HG02610 (cell line): ENCODE results near the gene DEAF1.
"Not testable (repeated sequence)": the region's sequence is repeated elsewhere in the genome, so short reads cannot be mapped to it uniquely, and the experiment has no call there.

ENCODE experiments used
- ATAC-seq: cut with Tn5 transposase; IDR thresholded peaks from one replicate; pipeline ENCODE4 v1.9.1; 2021; ENCODE audit warnings: mild to moderate bottlenecking, moderate library complexity; ENCODE audit not compliant: unreplicated experiment

The DEAF1 gene

DNA sequence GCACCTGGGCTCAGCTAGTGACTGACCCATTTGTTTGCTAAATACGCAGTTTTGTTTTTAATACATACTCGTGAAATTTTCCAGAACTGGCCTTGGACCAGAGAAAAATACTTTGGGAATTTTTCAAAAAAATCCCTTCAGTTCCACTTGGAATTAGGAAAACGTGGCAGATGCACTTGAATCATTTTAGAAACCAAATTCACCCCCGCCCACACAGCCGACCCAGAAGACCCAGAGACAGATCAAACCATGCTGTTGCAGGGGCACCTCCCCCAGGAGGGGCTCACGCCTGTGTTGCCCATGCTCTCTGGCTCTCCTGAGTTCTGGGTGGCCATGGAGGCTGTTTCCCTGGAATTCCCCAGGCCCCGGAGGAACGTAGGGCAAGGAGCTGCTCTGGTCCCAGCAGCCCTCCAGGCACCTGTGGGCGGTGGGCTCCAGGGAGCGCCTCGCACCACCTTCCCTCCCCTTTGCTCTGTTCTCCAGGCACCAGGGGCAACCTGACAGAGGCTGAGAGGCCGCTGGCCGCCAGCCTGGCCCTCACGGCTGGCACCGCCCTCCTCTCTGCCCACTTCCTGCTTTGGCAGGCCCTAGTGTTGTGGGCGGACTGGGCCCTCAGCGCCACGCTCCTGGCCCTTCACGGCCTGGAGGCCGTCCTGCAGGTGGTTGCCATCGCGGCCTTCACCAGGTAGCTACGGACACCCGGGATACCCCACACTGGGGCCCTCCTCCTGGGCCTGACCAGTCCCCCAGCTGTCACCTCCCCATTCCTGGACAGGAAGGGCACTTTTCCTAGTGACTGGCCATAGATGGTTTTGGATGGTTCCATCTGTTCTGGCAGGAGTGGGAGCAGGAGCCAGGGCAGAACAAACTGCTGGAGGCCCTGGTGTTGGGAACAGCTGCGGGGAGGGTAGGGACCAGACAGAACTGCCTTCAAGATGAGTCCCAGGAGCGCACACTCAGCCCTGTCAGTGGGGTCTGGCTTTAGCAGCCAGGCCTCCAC lies 7.7 kb upstream of the DEAF1 start:
- ATAC-seq, result no peak

DNA sequence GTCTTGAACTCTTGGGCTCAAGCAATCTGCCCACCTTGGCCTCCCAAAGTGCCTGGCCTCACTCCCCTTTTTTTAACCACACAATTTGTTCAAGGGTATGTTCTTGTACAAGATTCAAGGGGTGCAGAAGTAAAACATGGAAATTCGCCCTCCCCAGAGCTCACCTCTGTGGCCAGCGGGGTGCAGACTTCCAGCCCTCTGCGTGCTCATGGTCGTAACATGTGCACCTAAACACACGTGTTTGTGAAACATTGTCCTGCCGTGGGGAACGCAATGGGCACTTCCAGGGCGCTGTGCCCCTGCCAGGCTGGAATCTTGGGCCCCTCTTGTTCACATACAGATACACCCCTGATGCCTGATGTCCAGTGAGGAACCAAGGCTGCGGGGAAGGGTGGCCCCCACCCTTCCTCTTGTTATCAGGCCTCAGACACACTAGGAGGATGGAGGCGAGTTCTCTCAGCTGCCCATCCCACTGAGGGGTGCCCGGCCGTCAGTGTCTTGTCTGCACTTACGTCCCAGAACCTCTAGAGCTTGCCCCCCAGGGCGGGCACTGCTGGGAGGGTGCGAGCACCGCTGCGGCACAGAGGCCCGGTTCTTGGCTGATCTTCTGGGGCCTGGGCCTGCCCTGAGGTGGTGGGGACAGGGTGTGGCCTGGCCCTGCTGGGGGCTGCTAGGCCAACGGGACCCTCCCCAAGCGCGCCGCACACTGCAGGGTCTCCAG lies 6.9 kb upstream of the DEAF1 start:
- ATAC-seq, result no peak

DNA sequence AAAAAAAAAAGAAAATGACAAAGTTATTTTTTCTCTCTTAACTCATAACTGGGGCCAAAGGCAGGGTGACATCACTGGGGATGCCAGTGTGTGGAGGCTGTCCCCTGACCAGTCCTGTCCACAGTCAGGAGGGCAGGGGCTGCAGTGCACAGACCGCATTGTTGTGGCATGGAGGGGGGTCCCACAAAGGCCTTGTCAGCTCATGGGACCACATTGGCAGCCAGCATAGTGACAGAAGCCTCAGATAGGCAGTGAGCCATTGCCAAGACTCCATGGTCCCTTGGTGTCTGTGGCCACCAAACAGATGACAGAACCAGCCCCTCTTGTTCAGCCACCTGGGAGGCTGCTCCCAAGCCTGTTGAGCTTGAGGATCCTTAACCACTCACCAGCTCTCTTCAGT lies 4.7 kb upstream of the DEAF1 start:
- ATAC-seq, result no peak

DNA sequence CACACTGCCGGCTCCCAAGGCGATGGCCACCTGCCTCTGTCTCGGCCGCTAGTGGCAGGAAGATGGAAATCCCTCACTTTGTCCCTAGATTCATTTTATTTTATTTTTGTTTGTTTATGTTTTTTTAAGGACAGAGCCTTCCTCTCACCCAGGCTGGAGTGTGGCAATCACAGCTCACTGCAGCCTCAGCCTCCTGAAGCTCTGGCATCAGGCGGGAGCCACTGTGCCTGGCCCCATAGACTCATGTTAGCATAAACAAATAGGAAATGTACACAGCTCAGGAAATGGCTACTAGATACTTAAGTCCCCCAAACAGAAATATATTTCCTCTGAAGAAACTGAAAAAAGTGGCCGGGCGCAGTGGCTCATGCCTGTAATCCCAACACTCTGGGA lies 4.1 kb upstream of the DEAF1 start:
- ATAC-seq, result no peak

DNA sequence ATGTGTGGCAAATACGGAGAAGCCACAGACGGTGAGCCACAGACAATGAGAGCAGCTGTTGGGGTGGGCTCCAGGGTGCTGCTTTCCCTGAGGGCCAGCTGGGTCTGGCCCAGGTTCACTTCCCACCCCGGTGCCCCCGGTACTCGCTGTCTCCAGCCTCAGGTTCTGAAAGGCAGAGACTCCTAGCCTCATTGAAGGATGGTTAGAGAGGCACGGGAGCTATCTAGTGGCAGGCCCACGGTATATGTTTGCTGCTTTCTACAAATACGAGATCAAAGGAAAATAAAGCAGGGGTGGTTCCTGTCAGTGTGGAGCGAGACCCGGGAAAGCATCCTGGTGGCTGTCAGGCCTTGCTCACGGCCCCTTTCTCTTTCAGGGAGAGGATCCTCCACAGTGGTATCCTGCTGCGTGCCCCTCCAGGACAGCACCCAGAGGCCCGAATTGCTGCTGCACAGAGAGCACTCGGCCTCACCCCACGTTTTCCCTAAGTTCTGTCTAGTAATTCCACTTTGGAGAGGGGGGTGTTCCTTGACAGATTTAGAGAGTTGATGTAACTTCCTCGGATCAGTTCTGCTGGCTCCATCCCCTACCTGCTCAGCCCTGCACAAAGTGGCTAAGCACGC lies 3.6 kb upstream of the DEAF1 start:
- ATAC-seq, result no peak

DNA sequence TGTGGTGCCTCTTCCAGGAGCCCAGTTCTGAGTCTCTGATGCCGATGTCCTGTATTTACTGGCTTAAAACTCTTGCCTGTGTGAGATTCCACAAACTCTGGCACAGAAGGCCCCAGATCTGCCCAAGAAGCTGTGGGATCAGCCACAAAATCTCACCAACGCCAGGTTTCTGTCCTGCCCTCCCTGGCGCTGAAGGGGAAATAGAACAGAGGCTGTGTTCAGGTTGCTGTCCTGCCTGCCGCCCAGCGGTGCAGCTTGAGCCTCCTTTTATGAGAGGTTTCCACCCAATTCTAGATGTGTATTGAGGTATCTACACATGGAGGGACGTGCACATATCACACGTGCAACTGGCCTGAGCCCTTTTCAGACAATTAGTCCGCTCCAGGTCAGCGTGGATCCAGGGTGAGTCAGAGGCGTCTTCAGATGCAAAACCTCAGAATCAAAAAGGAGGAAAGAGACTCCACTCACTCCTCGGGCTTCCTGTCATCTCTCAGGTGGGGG lies 2.8 kb upstream of the DEAF1 start:
- ATAC-seq, result no peak

DNA sequence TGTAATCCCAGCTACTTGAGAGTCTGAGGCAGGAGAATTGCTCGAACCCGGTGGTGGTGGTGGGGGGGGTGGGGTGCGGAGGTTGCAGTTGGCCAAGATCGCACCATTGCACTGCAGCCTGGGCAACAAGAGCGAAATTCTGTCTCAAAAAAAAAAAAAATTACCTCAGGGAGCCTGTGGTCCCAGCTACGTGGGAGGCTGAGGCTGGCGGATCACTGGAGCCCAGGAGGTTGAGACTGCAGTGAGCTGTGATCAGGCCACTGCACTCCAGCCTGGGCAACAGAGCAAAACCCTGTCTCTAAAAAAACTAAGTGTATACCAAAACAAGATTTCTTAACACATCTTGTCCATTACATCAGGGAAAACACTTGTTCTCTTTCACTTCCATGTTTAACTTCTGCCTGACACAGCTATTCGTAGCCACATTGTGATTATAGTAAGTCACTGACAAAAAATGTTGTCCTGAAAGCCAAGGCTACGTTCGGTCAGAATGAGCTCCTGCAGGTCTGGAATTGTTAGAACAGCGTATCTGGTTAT lies 2.0 kb upstream of the DEAF1 start:
- no peak for ATAC-seq

DNA sequence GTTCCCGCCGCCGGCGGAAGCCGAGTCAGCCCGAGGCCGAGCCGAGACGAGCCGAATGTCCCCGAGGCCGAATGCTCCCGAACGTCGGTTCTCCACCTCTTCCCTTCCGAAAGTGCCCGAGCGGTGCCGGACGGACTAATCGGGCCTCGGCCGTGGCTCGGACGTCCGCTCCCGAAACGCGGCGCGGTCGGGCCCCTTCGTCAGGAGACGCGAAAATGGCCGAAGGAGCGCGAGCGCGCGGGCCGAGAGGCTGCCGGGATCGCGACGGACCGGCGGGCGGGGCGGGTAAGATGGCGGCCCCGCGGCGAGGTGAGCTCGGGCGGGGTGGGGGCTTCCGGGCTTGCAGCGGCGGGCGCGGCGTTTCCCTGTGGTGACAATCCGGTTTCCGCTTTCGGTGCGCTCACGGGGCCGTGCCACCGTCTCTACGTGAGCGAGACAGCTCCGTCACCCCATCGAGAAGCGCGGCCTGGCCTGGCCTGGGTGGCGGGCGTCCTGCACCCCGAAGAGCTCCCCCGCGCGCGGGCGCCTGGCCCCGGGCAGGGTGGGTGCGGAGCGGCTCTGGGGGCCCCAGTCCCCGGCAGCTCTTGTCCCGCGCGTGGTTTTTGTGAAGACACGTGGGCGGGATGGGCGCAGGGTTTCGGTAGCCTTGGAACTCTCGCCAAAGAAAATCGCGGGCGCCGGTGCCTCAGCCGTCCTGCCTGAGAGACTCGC lies 671 bp upstream of the DEAF1 start, which contains the start of gene TMEM80:
TSS of gene TMEM80 (plus strand) at position 279 of the 711 bp plus-strand sequence. CDS start at position 291, 12 bp downstream.
- ATAC-seq, result peak; percentile 64

DNA sequence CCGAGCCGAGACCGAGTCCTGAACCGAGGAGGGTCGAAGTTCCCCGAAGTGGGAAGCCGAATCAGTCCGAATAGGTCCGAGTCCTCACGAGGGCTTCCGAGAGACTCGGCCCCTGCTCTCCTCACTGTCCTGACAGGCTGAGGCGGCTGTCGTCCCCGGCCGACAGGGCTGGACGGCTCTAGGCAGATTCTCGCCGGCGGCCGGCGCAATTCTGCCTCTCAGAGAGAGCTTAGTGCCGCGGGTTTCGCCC lies 191 bp upstream of the DEAF1 start:
- ATAC-seq, result no peak

DNA sequence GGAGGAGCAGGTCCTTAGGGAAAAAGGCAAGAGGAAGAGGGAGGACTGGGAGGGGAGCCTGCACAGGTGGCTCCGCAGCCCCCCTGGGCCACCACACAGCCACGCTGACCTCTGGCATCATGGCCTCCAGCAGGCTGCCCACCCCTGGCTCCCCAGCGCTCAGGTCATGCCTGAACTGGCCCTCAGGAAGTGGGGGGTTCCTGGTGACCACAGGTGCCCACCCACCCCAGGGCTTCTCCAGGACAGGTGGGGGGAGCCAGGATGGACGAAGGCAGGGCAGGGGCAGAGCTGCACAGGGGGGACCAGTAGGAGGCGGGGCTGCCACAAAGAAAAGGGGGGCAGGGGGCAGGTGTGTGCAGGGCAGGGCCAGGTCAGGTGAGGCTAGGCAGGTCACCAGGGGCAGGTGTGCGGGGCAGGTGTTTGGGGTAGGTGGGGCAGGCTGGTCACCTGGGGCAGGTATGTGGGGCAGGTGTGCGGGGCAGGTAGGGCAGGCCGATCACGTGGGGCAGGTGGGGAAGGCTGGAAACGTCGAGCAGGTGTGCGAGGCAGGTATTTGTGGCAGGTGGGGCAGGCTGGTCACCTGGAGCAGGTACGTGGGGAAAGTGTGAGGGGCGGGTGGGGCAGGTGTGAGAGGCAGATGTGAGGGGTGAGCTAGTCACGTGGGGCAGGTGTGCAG lies 997 bp downstream of the DEAF1 start:
- no peak for ATAC-seq

DNA sequence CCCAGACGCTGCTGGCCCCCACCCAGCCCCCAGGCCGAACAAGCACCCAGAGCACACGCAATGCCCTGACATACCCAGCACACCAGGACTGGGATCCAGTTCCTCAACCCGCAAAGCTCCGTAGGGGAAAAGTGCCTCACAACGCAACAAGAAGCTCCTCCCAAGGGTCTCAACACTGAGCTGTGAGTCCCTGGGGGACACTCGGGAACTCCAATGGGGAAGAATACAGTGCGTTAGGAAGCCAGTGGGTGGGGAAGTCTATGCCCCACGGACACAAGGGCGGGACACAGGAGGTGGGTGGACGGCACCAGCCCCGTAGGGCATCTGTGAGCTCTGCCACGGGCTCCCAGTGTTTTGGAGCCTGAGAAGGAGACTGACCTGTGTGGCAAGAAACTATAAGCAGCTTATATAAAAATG lies 1.6 kb downstream of the DEAF1 start:
- ATAC-seq, result no peak

DNA sequence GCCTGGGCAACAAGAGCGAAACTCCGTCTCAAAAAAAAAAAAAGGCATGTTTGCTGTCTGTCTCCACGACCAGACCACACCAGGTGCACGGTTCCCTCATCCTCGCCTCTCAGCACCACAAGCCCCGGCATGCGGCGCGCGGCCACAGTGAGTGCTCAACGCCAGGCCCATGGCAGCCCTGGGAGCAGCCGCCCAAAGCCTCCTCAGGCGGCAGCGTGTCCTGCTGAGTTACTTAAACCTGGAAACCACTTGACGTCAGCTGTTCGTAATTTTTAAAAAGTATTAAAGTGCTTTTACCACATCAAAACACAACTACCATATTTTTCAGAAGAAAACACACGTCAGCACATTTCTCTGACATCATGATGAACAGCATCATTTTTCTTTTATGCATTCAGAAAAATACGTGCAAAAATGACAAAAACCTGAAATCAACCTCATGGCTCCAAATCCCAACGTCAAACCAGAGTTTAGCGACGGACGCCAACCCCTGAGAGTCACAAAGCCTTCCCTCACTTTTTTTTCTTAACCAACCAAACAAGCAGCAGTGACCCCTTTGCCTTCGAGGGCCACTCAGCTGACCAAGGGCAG lies 2.1 kb downstream of the DEAF1 start:
- ATAC-seq, result no peak

DNA sequence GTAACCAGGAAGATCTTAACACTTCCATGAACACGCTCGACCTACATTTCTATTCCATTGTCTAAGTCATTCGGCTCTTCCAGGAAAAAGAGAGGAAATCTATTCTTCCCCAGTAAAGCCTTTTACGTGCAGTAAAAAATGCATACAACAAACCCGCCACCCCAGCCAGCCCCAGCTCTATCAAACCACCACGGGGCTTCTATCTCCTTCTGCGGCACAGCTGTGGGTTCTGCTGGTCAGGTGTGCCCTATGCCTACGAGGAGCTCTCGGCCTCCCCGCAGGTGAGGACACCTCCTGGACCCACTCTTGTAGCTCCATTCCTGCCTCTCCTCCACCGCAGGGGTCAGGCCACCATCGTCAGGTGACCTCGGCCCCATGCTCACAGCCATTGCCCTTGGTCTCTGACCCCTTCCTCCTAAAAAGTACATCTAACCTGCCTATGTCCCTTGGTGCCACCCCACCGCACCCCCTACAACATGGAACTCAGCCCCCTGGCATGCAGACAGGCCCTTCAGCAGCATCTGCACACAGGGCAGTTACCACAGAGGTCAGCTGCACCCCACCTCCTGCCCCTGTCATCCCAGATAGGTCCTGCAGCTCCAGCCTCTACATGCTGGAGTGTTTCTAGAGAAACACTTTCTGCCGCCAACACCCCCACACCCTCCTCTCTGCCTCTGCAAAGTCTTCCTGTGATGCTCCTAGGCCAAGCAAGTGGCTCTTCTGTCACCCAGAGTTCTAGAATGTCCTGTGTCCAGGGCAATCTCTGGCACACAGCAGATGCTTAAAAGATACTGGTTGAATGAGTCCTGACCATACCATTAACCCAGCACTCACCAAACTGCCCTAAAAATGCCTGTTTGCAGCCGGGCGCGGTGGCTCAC lies 3.1 kb downstream of the DEAF1 start:
- no peak for ATAC-seq

DNA sequence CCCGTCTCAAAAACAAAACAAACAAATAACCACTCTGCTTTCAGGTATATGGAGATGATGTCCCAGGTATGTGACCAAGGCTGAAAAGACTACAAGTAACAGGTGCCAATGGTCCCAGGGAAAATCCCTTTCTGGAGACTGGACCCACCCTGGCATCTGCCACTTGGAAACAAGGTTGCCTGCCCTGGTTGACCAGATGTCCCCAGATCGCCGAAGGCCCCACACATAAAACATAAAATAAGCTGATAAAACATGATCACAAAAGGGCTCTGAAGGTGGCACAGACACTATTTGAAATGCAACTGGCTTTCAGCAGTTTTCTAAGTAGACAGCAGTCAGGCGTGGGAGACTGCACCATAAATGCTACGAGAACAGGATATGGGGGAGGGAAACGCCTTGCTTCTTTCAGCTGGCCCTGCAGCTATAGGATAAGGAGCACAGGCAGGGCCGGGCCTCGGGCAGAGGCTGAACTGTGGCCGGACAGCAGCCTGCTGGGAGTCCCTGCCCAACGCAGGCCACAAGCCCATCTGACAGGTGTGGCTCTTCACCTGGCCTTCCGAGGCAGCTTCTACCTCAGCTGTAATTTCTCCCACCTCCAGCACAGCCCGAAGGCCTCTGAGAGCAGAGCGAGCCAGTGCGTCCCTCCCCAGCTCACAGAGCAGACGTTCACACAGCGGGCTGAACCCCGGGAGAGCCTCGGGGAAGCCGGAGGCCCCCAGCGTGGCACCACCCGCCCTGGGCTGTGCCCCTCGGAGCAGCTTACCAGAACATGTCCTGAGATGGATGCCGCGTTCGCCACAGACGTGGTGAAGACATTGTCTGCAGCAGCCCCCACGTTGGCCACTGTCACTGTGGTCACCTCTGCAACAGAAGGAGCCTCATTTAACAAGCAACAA lies 4.0 kb downstream of the DEAF1 start:
- ATAC-seq, result no peak

DNA sequence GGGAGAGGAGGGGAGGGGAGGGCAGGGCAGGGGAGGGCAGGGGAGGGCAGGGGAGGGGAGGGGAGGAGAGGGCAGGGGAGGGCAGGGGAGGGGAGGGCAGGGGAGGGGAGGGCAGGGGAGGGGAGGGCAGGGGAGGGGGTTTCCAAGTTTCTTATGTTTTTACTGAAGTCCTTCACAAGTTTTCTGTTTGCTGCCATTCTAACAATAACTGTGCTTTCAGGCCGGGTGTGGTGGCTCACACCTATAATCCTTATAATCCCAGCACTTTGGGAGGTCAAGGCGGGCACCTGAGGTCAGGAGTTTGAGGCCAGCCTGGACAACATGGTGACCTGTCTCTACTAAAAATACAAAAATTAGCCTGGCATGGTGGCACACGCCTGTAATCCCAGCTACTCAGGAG lies 4.8 kb downstream of the DEAF1 start:
- not testable (repeated sequence) for ATAC-seq

DNA sequence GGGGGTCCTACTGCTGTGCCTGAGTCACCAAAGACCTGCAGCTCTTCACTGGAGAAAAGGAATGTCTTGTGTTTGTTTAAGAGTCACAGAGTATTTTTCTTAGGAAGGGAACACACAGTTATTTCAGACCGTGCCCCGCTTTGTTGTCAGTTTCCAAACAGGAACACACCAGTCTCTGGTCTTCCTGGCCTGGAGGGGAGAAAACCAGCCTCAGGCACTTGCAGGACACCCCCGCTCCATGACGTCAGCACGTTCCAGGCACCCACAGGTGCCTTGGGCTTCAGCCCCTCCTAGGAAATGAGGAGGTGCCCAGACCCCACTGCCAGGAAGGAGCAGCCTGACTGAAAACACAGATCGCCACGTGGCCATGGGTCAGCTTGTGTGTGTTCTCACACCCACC lies 5.4 kb downstream of the DEAF1 start:
- ATAC-seq, result no peak

DNA sequence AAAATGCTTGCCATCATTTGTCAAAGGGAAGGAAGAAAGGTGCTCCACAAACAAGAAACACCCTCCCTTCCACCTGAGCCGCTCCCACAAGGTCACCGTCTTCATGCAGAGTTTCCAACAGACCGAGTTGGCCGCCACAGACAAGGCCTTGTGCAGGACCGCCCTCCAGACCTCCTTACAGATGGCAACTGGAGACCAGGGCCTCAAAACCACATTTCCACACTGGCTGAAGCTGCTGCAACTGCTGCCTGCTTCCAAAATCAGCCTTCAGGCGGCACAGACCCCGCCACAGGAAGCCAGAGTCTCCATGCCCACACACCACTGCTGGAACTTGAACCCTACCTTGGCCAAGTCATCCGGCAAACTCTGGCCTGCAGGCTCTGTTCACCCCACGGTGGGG lies 6.3 kb downstream of the DEAF1 start:
- no peak for ATAC-seq

DNA sequence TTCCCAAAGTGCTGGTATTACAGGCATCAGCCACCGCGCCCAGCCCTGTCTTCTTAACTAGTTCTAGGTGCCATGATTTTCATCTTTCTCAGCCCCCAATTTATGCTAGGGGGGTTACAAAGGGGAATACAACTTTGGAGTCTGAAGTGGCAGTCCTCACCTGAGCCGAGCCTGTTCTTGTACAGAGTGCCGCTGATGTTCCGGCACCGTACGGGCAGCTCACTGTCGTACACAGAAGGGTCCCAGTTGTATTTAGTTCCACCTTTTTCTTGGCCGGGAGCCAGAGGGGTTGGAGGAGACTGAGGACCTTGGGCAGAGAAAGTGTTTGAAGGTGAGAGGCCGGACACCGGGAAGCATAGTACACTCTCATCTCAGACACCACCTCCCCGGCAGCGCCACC lies 7.3 kb downstream of the DEAF1 start:
- no peak for ATAC-seq
